SHP77 (cell line): Measurements from ENCODE around the gene PCDHGC3.

Experiments
- DNase-seq, 2 experiments: peaks; one replicate each; lab custom pipeline; 2025; lab: John Stamatoyannopoulos, UW

PCDHGC3 gene

DNA sequence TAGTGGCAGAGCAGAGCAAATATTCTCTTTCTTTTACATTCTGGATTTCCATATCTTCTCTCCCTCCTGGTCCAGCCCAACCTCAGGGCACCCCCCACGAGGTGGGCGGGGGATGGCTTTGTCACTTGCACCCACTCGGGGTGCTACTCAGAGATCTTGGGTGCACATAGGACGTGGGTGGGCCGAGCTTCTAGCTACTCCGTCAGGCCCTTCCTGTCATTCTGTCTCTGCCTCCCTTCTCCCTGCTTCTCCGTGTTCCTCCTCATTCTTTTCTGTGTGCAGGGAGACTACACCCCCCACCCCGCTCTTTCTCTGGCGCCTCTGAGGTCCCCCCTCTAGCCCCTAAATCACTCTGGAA lies 32.7 kb downstream of the PCDHGC3 start:
- DNase-seq, result no peak

DNA sequence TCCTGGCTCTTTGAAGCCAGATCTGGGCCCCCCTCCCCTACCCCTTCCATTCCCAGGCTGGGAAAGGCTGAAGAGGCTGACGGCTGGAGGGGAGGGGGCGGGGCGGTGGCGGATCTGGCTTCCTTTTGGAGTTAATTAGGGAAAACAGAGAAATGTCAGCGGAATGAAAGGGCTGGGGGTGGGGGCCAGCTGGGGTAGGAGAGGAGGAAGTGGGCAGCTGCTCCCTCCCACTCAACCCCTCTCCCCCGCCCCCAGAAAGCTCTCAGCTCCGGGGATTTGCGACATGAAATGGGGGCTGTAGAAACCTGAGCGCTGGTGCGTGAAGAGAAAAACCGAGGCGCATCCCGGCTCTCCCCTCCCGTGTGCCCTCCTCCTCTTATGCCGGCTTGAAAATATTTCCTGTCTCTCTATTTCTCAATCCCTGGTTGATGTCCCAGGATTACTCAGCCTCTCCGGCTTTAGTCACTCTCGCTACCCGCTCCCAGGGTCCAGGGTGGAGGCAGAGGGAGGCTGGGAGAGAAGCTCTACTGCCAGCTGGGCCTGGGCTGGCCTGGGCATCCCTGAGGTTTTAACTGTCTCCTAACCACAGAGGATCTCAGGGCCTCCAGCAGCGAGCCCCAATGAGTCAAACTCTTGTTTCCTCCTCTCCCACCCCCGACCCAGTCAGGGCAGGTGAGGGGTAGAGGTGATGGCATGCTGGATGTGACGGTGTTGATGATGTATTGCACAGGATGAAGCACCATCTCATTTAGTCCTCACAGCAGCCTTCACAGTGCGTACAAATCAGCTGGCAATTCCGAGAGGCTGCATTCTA lies 33.2 kb downstream of the PCDHGC3 start:
- DNase-seq, result peak; percentile 31 to 40

DNA sequence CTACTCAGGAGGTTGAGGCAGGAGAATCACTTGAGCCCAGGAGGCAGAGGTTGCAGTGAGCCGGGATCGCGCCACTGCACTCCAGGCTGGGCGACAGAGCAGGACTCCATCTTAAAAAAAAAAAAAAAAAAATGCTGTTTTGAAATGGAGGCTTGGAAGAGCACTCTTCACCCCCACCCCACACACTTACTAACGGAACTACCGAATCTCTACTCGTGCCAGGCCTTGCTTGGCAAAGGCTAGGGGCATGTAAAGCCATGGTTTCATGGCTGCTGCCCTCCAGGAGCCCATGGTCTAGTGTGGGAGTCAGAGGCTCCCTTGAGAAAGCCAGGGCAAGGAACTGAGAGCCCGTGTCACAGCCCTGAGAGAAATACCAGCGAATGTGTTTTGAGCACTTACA lies 34.4 kb downstream of the PCDHGC3 start:
- no peak for DNase-seq

DNA sequence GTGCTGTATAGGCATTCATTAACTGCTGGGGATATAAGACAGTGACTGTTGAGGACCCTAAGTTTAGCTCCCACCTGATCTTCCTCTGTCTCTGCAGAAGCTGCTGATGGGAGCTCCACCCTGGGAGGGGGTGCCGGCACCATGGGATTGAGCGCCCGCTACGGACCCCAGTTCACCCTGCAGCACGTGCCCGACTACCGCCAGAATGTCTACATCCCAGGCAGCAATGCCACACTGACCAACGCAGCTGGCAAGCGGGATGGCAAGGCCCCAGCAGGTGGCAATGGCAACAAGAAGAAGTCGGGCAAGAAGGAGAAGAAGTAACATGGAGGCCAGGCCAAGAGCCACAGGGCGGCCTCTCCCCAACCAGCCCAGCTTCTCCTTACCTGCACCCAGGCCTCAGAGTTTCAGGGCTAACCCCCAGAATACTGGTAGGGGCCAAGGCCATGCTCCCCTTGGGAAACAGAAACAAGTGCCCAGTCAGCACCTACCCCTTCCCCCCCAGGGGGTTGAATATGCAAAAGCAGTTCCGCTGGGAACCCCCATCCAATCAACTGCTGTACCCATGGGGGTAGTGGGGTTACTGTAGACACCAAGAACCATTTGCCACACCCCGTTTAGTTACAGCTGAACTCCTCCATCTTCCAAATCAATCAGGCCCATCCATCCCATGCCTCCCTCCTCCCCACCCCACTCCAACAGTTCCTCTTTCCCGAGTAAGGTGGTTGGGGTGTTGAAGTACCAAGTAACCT lies 35.3 kb downstream of the PCDHGC3 start:
- no peak for DNase-seq

DNA sequence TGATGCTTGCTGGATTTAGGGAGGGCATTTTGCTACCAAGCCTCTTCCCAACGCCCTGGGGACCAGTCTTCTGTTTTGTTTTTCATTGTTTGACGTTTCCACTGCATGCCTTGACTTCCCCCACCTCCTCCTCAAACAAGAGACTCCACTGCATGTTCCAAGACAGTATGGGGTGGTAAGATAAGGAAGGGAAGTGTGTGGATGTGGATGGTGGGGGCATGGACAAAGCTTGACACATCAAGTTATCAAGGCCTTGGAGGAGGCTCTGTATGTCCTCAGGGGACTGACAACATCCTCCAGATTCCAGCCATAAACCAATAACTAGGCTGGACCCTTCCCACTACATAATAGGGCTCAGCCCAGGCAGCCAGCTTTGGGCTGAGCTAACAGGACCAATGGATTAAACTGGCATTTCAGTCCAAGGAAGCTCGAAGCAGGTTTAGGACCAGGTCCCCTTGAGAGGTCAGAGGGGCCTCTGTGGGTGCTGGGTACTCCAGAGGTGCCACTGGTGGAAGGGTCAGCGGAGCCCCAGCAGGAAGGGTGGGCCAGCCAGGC lies 36.1 kb downstream of the PCDHGC3 start:
- DNase-seq, result no peak

DNA sequence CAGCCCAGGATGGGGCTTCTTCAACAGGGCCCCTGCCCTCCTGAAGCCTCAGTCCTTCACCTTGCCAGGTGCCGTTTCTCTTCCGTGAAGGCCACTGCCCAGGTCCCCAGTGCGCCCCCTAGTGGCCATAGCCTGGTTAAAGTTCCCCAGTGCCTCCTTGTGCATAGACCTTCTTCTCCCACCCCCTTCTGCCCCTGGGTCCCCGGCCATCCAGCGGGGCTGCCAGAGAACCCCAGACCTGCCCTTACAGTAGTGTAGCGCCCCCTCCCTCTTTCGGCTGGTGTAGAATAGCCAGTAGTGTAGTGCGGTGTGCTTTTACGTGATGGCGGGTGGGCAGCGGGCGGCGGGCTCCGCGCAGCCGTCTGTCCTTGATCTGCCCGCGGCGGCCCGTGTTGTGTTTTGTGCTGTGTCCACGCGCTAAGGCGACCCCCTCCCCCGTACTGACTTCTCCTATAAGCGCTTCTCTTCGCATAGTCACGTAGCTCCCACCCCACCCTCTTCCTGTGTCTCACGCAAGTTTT lies 36.7 kb downstream of the PCDHGC3 start:
- DNase-seq, result peak; percentile 48 to 51

DNA sequence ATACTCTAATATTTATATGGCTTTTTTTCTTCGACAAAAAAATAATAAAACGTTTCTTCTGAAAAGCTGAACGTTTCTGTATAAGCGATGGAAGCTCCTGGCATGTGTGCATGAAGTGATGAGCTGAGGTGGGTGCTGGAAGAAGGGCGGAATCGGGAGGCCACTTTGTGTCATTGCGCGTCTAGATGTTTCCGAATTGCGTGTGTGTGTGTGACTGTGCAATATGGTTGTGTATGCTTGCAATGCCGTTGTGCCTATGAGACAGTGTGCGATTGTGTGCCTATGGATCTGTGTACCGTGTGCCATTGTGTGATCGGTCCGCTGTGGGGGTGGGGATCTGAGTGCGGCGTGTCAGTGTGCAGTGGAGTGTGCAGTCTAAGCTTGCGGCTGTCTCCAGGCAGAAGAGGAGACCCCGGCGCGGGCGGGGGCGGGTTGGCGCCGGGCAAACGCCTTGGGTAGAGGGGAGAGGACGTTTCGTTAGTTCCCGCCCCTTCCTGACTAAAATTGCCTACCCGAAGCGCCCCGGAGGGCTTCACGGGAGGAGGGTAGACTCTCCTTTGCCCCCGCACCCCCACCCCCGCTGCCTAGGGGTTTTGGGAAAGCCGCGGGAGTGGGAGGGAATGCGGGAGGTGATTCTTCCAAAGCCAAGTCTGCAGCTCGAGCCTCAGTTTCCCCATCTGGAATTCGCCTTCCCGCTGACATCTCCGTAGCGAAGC lies 37.3 kb downstream of the PCDHGC3 start:
- DNase-seq, result no peak

DNA sequence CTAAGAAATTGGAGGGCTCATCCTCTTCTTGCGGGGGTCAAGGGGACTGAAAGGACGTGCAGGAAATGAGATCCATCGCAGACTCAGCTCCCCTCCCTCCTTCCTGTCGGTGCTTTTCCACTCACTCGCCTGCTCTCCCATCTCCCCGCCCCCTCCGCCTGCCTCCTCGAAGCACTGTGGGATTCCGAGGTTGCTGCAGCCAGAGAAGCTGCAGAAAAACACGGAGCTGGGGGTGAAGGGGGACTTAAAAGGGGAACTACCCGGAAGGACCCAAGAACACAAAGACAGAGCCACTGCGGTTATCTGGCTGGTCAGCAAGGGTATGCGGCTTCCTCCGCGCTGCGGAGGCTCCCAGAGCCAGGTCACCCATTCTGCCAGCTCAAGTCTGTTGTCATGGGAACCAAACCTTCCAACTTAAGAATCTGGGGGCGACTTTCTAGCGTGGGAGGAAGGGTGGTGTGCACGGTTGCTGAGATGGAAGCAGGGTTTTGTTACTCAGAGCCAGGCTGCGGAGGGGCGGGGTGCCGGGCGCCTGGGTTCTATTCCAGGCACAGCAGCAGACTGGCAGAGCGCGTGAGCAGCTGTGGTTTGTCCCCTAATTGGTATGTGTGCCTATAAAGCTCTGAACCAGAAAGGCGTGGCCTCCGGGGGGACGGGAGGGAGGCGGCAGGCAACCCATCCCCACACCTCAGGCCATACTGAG lies 38.0 kb downstream of the PCDHGC3 start:
- no peak for DNase-seq

DNA sequence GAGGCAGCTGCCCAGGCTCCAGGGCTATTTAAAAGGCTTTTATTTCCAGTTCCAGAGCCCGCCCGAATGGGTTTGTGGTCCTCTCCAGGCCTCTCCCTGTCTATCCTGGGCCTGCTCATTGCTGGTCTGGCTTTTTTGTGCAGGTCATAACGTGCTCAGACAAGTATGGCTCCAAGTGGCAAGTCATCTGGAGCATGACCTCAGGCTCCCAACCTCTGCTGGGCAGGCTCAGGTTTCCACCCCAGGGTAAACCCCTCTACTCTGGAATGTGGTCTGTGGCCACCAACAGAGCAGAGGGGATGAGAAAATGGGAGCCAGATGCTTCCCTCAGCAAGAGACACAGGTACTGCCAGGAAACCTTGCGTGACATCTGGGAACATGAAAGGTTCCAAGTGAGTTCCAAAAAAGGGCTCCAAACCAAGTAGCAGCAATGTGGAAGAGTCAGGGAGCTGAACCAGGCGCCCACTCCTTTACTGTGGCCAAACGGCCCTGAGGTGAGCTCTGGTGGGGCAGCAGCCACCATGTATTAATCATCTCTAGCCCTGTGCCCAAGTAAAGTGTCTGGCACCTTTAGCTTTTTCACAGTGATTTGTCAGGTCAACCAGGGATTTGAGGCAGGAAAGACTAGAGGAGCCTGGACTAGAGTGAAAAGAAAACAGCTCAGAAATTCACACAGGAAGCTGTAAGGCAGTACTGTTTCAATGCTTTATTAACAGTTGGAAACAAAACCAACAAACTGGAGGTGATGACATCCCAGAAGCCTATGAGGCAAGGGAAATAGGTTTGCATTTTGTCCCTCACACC lies 38.8 kb downstream of the PCDHGC3 start:
- DNase-seq, result no peak

DNA sequence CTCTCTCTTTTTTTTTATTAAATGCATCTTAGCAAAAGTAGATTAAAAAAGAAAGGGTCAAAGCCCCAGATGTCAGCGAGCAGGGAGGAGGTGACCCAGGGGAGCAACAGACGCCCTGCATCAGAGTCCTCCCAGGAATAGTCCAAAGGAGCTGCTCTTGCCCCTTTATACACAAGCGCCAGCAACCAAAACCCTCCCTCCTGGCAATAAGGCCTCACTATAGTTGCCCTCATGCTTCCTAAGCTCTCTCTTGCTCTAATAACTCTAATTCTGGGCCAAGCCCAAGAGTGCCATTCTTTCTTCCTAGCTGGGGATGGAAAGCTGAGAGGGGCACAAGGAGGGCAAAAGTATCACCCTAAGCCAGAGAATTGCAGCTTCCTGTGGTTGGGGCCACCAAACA lies 39.4 kb downstream of the PCDHGC3 start:
- DNase-seq, result no peak

DNA sequence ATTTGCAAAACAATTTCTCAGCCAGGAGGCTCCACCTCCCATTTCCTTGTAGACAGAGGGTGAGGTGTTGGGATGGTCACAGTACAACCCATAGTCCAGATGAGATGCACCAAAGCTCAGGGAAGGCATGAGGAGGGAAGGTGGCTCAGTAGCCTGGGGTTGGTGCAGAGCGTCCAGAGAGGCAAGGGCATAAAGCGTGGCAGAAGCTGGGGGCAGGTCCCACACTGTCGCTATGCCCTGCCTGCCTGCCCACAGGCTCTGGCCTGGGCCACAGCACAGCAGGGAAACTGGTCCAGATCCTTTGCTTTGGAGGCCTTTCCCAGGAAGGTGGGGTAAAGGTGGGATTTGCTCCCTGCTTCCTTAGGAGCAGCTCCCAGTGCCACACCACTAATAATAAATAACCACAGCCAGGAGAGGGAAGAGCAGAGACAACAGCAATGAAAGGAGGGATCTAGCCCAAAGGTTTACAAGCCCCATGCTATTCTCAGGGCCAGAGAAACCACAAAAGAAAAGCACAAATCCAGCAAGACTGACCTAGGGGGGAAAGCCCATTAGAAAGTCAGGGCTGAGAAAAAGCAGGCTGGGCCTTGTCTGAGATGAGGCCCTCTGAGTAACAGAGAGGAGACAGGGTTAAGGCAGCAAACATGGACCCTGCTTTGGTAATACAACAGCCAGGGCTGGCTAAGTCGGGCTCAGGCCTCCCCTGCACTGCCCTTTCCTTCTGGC lies 40.3 kb downstream of the PCDHGC3 start:
- no peak for DNase-seq

DNA sequence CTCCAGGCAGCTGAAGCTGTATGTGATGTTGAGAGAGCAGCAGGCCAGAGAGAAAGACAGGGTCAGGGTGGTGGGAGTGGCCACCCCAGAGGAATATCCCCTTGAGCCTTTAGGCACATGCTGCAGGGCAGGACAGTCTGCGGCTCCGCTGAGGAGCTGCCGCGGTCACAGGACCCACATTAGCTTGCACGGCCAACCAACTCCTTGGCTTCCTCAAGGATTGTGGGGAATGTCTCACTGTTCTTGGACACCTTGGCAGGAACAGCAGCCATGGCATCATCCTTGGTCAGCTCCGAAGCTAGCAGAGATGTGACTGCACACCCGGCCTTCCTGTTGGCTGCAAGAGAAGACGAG lies 40.9 kb downstream of the PCDHGC3 start:
- no peak for DNase-seq

DNA sequence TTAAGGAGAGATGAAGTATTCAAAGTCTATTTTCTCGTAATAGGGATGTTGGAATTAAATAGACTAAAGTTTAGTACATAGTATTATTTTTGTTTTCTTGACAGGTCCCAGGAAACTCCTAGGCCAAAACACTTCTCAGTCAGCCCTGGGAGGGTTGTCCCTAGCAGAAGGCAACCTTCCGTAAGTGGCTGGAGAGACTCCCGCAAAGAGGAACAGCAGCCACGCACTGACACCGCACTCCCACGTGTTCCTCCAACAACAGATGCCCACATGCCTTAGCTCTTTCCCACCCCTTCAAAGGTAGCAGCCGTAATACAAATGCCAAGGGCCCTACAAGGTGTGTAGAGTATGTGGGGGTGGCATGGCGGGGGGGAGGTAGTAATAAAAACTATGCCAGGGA lies 41.5 kb downstream of the PCDHGC3 start:
- DNase-seq, result no peak

DNA sequence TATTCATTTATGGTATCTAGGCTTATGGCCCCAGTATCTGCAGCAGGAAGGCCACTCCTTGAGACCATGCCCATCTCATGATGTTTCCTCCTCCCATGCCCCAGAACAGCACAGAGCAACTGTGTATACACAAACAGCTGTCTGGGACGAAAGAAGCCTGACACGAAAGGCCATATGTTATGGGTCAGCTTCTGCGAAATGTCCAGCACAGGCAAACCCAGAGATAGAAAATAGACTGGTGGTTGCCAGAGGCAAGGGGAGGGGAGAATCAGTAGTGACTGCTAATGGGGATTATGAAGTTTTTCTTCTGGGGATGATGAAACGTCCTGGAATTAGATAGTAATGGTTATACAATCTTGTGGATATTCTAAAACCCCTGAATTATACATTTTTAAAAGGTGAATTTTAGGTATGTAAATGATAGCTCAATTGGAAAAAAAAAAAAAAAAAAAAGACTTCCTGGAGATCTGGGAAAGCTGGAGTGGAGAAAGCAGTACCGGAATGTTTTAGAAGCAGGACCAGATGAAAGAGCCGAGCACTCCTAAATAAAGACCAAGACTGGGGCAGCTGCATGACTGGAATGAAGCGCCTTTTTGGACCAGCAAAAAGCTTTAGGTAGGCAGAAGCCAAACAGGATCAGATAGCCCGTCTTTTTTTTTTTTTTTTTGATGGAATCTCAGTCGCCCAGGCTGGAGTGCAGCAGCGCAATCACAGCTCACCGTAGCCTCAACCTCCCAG lies 42.3 kb downstream of the PCDHGC3 start:
- DNase-seq, result no peak

DNA sequence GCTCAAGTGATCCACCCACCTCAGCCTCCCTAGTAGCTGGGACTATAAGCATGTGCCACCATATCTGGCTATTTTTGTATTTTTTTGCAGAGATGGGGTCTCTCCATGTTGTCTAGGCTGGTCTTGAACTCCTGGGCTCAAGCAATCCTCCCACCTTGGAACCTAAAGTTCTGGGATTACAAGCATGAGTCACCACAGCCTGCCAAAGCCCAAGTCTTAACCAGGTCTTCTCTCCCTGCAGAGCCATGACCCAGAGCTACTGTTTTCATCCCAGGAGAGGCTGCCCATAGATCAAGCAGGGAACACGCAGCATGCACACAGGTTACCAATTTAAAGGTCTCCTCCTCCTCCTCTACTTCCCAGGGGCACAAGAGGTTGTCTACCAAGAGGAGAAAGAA lies 42.9 kb downstream of the PCDHGC3 start:
- no peak for DNase-seq

DNA sequence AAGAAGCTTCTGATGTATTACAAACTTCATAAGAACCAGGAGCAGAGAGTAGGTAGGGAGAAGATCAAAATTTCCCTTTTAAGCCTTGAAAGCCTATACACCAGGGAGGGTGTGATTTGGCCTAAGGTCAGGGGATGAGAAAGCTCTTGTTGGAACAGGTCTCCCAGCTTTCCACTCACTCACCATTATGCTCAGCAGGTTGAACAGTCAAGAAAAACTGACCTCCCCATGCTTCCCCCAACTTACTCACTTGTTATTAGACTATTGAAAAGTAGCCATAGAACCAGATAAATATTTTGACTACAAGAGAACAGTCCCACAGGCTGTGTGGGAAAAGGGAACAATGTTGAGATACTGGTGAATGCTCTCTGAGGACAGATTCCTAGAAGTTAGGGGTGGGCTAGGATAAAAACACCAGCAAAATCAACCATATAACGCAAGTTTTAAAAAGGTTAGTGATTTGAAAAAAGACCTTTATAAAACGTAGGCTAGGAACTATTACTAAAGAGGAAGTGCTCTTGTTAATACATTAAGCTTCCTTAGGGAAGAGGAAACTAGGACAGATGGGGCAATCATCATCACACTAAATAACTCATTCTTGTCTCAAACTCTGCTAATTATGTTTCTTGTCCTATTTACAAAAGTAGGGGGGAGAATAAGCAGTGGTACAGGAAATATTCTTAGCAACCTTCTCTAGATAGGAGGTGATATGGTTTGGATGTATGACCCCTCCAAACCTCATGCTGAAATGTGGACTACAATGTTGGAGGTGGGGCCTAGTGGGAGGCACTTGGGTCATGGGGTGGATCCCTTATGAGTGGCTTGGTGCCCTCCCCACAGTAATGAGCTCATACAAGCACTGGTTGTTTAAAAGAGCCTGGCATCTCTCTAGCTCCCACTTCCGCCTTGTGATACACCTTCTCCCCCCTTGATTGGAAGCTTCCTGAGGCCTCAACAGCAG lies 44.1 kb downstream of the PCDHGC3 start:
- DNase-seq, result no peak

DNA sequence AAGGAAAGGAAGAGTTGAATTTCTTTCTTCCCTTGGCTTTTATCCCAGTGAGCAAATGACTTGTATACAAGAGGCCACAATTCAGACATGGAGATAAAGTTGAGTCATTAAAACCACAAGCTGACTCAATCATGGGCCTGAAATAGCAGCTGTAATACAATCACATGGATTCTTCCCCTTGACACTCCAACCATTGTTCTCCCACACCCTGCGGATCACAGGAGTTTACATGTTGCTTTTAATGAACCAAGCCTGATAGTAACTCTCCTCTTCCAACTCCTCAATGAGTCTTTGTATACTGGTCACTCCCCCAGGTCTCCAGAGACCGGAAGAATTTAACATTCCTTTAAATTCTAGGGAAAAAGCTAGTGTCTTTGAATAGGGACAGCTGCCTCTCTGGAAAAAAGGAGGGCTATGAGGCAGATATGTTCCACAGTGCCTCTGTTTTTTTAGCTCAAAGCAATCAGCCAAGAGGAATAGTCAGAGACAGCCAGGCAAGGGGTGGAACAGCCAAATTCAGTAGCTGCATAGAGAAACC lies 45.5 kb downstream of the PCDHGC3 start:
- no peak for DNase-seq

DNA sequence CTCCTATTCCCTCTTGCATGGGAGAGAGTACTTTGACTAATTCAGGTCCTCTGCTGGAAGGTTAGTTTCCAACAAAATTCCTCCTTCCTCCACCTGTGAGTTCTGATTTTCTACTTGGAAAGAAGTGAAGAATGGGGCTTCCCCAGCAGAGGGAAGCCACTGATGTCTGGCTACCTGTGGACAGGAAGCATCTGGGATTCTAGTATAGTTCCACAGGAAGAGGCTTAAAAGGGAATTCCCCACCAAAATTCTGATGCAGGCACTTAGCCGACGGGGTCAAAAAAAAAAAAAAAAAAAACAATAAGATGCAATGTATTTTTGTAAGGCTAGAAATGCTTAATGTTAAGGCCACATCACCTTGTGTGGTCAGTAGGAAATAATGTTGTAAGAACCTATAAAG lies 46.5 kb downstream of the PCDHGC3 start:
- no peak for DNase-seq
